HL-60 (cell line): ENCODE data around the gene BCAR1.

Experiments used
- DNase-seq, 2 experiments: peaks; one replicate each; pipeline ENCODE4 v3.0.0-alpha.2; 2010 to 2020; ENCODE audit warnings: low read depth in 1 of 2, low spot score in 1 of 2
- H3K27ac ChIP-seq: fragments of 250-450 bp; sonication (Bioruptor Pico); replicated peaks from 2 replicates; pipeline ENCODE4 v1.5.1; 2020; ENCODE audit warnings: mild to moderate bottlenecking, moderate library complexity
- H3K27me3 ChIP-seq: fragments of 250-450 bp; sonication (Bioruptor Pico); 2 replicates; pipeline ENCODE4 v1.5.1; 2021; ENCODE audit warnings: mild to moderate bottlenecking, moderate library complexity; ENCODE audit not compliant: insufficient read depth, poor library complexity, severe bottlenecking
- H3K4me3 ChIP-seq: replicated peaks from 2 replicates; pipeline ENCODE4 v1.5.1; 2011; ENCODE audit warnings: mild to moderate bottlenecking, control low read depth, low read length; ENCODE audit not compliant: insufficient read depth
- GABPA ChIP-seq: IDR thresholded peaks from 2 replicates; pipeline ENCODE4 v1.6.1; 2012; ENCODE audit warnings: low read depth
- POLR2AphosphoS5 ChIP-seq: IDR thresholded peaks from 2 replicates; pipeline ENCODE4 v1.6.1; 2012; ENCODE audit warnings: low read depth
- SPI1 ChIP-seq: IDR thresholded peaks from 2 replicates; pipeline ENCODE4 v1.6.1; 2012; ENCODE audit warnings: low read depth, mild to moderate bottlenecking, borderline replicate concordance
- TF ChIP-seq, protein P1 (sequence below): IDR thresholded peaks from 2 replicates; pipeline ENCODE4 v1.6.1; 2012; ENCODE audit warnings: low read depth; ENCODE audit not compliant: insufficient replicate concordance
- TF ChIP-seq, protein P2 (sequence below): IDR thresholded peaks from one replicate; pipeline ENCODE4 v1.5.1; 2011; ENCODE audit warnings: low read length, control low read depth, inconsistent platforms; ENCODE audit not compliant: insufficient read depth

The BCAR1 gene

DNA sequence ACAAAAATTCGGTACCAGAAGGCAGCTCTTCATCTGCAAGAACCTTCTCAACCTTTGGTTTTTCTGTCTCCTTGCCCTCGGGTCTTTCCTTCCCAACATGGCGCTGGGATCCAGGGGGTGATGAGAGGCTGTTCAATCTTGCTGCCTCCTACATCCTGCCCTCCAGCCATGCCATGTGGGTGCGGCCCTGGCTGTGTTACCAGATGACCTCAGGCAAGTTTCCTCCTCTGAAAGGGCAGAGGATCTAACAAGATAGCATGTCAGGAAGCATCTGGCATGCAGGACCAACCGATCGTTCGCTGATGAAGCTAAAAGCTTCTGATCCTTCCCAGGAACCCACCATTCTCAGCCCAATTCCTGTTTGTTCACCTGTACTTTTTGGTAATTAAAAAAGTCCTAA lies 36.8 kb upstream of the BCAR1 start:
- H3K4me3 ChIP-seq, result no peak overlapping the region
- no peak overlapping the region for H3K27ac ChIP-seq
- peak; percentile 8 to 28 for DNase-seq
- peaks cover 29% of the 10 kb centered on the region for H3K27me3 ChIP-seq
- TF ChIP-seq GABPA (no peak), POLR2AphosphoS5 (no peak), SPI1 (no peak)
- TF ChIP-seq, protein P1, sequence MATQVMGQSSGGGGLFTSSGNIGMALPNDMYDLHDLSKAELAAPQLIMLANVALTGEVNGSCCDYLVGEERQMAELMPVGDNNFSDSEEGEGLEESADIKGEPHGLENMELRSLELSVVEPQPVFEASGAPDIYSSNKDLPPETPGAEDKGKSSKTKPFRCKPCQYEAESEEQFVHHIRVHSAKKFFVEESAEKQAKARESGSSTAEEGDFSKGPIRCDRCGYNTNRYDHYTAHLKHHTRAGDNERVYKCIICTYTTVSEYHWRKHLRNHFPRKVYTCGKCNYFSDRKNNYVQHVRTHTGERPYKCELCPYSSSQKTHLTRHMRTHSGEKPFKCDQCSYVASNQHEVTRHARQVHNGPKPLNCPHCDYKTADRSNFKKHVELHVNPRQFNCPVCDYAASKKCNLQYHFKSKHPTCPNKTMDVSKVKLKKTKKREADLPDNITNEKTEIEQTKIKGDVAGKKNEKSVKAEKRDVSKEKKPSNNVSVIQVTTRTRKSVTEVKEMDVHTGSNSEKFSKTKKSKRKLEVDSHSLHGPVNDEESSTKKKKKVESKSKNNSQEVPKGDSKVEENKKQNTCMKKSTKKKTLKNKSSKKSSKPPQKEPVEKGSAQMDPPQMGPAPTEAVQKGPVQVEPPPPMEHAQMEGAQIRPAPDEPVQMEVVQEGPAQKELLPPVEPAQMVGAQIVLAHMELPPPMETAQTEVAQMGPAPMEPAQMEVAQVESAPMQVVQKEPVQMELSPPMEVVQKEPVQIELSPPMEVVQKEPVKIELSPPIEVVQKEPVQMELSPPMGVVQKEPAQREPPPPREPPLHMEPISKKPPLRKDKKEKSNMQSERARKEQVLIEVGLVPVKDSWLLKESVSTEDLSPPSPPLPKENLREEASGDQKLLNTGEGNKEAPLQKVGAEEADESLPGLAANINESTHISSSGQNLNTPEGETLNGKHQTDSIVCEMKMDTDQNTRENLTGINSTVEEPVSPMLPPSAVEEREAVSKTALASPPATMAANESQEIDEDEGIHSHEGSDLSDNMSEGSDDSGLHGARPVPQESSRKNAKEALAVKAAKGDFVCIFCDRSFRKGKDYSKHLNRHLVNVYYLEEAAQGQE, result no peak
- TF ChIP-seq, protein P2, sequence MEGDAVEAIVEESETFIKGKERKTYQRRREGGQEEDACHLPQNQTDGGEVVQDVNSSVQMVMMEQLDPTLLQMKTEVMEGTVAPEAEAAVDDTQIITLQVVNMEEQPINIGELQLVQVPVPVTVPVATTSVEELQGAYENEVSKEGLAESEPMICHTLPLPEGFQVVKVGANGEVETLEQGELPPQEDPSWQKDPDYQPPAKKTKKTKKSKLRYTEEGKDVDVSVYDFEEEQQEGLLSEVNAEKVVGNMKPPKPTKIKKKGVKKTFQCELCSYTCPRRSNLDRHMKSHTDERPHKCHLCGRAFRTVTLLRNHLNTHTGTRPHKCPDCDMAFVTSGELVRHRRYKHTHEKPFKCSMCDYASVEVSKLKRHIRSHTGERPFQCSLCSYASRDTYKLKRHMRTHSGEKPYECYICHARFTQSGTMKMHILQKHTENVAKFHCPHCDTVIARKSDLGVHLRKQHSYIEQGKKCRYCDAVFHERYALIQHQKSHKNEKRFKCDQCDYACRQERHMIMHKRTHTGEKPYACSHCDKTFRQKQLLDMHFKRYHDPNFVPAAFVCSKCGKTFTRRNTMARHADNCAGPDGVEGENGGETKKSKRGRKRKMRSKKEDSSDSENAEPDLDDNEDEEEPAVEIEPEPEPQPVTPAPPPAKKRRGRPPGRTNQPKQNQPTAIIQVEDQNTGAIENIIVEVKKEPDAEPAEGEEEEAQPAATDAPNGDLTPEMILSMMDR, result no peak

GRCh38 chr16:75287708-75288107 lies 36.3 kb upstream of the BCAR1 start:
- TF ChIP-seq, protein P2, result no peak
- TF ChIP-seq SPI1, result no peak
- TF ChIP-seq, protein P1, result no peak
- no peak for TF ChIP-seq GABPA
- no peak for TF ChIP-seq POLR2AphosphoS5
- H3K27ac ChIP-seq, result no peak overlapping the region
- no peak for DNase-seq

DNA sequence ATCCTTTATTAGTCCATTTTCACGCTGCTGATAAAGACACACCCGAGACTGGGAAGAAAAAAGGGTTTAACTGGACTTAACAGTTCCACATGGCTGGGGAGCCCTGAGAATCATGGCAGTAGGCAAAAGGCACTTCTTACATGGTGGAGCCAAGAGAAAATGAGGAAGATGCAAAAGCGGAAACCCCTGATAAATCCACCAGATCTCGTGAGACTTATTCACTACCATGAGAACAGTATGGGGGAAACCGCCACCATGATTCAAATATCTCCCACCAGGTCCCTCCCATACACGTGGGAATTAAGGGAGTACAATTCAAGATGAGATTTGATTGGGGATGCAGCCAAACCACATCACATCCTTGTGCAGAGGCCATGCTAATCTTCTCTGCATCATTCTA lies 35.0 kb upstream of the BCAR1 start:
- H3K4me3 ChIP-seq, result no peak overlapping the region
- H3K27me3 ChIP-seq, result peaks cover 34% of the 10 kb centered on the region
- TF ChIP-seq, protein P1, result no peak
- no peak for TF ChIP-seq GABPA
- TF ChIP-seq, protein P2, result no peak
- no peak for TF ChIP-seq POLR2AphosphoS5
- TF ChIP-seq SPI1, result no peak
- DNase-seq, result no peak
- H3K27ac ChIP-seq, result no peak overlapping the region

More at GRCh38 chr16:75287708-75288107, 36.3 kb upstream of the BCAR1 start:
- Histone ChIP-seq H3K4me3 (no peak overlapping the region), H3K27me3 (peaks cover 26% of the 10 kb centered on the region)
